Ascending aorta (tissue), 2 donors: ENCODE measurements around the gene SYNPR. TPM values are rescaled to one million over a fixed set of nuclear protein-coding genes. Genes with fewer than 3 reads are reported as not detected.

Experiments
- DNase-seq, 2 donors: peaks; one replicate each; pipeline ENCODE4 v3.0.0-alpha.2; 2019; ENCODE audit warnings: low spot score in 2 of 2
- H3K27ac ChIP-seq, 2 donors: fragments of 200-600 bp; sonication (generic); one replicate each; pipeline ENCODE4 v1.5.1; 2016 to 2017; ENCODE audit warnings: mild to moderate bottlenecking in 1 of 2
- H3K27me3 ChIP-seq: fragments of 200-600 bp; sonication (generic); one replicate; pipeline ENCODE4 v1.5.1; 2017
- H3K36me3 ChIP-seq, 2 donors: fragments of 200-600 bp; sonication (generic); one replicate each; pipeline ENCODE4 v1.5.1; 2016
- H3K4me1 ChIP-seq, 2 donors: fragments of 200-600 bp; sonication (generic); one replicate each; pipeline ENCODE4 v1.5.1; 2016 to 2017; ENCODE audit warnings: mild to moderate bottlenecking in 1 of 2
- H3K4me3 ChIP-seq, 2 donors: fragments of 200-600 bp; sonication (generic); one replicate each; pipeline ENCODE4 v1.5.1; 2016 to 2017; ENCODE audit warnings: mild to moderate bottlenecking in 1 of 2
- H3K9me3 ChIP-seq, 2 donors: fragments of 200-600 bp; sonication (generic); one replicate each; pipeline ENCODE4 v1.5.1; 2016
- intact Hi-C: fragments of 100-400 bp; cut with DNase I; formaldehyde crosslinking; loops from one replicate; pipeline ENCODE4 v1.15.1; 2023
- total RNA-seq: library from RNA; depleted of rRNA; stranded (reverse); fragments of >200 nt; gene quantifications from one replicate; pipeline ENCODE4 v1.1.0, GENCODE V29; 2016
- TF ChIP-seq, protein P1 (sequence below), 3 experiments: fragments of 200-600 bp in 2 of 3; fragments of 450-650 bp in 1 of 3; sonication (generic) in 2 of 3; IDR thresholded peaks; one replicate each; pipeline ENCODE4 v1.5.1; 2016 to 2019; ENCODE audit warnings: antibody characterized with exemption in 3 of 3, mild to moderate bottlenecking in 1 of 3, moderate library complexity in 1 of 3

SYNPR gene
- total RNA-seq, 1 donor from 2014 or later = not detected

DNA sequence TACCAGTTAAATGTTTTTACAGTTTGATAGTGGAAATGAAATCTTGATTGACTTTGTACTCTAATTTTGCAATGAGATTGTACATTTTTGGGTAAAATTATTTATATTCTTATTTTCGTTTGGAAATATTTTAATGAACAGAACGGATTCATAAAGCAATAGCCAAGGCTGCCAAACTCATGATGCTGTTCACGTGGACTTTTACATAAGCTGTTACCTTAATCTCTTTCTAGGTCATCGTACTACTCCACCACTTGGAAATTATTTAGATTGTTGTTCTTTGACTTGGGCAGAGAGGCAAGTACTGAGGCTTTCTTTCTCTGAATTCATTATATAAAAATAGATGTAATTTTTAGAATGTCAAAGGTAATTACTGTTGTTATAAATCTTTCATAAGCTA lies 16.2 kb downstream of the SYNPR start:
- no peak for DNase-seq
- H3K9me3 ChIP-seq = no peaks in the 10 kb centered on the region
- intact Hi-C loops = no loop called here
- no peaks in the 10 kb centered on the region for H3K4me1 ChIP-seq
- H3K36me3 ChIP-seq = no peaks in the 10 kb centered on the region
- no peak overlapping the region for H3K4me3 ChIP-seq
- no peak overlapping the region for H3K27ac ChIP-seq
- no peaks in the 10 kb centered on the region for H3K27me3 ChIP-seq
- TF ChIP-seq, protein P1, sequence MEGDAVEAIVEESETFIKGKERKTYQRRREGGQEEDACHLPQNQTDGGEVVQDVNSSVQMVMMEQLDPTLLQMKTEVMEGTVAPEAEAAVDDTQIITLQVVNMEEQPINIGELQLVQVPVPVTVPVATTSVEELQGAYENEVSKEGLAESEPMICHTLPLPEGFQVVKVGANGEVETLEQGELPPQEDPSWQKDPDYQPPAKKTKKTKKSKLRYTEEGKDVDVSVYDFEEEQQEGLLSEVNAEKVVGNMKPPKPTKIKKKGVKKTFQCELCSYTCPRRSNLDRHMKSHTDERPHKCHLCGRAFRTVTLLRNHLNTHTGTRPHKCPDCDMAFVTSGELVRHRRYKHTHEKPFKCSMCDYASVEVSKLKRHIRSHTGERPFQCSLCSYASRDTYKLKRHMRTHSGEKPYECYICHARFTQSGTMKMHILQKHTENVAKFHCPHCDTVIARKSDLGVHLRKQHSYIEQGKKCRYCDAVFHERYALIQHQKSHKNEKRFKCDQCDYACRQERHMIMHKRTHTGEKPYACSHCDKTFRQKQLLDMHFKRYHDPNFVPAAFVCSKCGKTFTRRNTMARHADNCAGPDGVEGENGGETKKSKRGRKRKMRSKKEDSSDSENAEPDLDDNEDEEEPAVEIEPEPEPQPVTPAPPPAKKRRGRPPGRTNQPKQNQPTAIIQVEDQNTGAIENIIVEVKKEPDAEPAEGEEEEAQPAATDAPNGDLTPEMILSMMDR (IDR thresholded peaks at IDR 0.05) = no peak

DNA sequence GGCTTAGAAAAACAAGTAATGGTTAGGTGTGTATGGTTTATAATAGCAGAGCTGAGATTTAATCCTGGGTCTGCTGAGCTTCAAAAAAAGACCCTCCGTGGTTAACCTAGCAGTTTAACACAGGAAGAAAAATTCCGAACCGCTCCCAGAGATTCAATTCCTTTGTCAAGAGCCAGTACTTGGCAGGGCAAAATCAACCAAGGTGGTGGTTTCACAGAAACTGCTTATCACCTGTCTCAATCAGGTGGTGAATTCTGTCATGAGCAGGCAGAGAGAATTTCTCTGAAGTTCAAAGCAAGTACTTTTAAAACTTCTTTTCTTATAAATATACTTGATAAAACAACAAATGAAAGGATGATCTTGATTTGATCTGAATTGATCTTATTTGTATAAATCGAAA lies 17.2 kb downstream of the SYNPR start:
- TF ChIP-seq, protein P1 (IDR thresholded peaks at IDR 0.05) = no peak
- Histone ChIP-seq H3K27me3 (no peaks in the 10 kb centered on the region), H3K27ac (no peak overlapping the region), H3K36me3 (no peaks in the 10 kb centered on the region), H3K9me3 (no peaks in the 10 kb centered on the region), H3K4me1 (no peaks in the 10 kb centered on the region), H3K4me3 (no peak overlapping the region)
- DNase-seq = no peak
- intact Hi-C loops = no loop called here

DNA sequence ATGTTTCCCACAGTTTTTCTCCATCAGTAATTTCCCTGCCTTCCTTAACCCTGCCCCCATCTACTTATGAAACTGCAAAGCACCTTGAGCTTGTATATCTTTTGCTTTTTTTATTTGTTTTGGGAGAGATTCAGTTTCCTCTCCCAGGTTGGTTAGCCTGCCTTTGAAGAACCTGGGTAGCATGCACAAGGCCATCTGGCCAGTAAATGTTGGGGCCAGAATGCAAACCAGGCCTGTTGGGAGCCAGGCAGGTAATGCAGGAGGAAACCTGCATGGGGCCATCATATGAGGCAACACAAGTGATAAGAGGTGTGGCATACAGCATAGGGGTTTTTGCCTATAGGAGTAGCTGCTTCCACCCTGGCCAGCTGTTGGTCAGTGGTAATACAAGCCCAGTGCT lies 17.7 kb downstream of the SYNPR start:
- no peaks in the 10 kb centered on the region for H3K36me3 ChIP-seq
- intact Hi-C loops = no loop called here
- TF ChIP-seq, protein P1 (IDR thresholded peaks at IDR 0.05) = no peak
- DNase-seq = no peak
- no peaks in the 10 kb centered on the region for H3K4me1 ChIP-seq
- H3K27ac ChIP-seq = no peak overlapping the region
- H3K4me3 ChIP-seq = no peak overlapping the region
- no peaks in the 10 kb centered on the region for H3K27me3 ChIP-seq
- no peaks in the 10 kb centered on the region for H3K9me3 ChIP-seq

DNA sequence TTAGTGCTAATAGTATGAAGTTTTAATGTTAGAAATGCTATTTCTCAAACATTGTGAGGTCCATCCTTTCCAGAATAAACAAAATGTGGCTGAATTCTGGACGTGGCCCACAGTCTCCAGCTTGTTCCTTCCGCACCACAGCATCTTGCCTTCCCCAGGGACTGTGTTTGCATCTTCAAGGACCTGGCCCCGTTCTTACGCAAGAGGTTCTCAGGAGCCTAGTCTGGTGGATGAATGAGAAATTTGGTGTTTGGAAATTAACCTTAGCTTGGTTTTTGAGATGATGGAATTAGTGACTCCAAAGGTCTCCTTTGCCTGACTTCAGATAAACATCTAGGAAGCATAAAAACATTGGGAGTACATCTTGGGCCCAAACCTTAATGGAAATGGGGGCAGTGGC lies 18.1 kb downstream of the SYNPR start:
- DNase-seq = no peak
- Histone ChIP-seq H3K27me3 (no peaks in the 10 kb centered on the region), H3K4me3 (no peak overlapping the region), H3K36me3 (no peaks in the 10 kb centered on the region), H3K9me3 (no peaks in the 10 kb centered on the region), H3K27ac (no peak overlapping the region), H3K4me1 (no peaks in the 10 kb centered on the region)
- TF ChIP-seq, protein P1 (IDR thresholded peaks at IDR 0.05) = no peak
- intact Hi-C loops = no loop called here

DNA sequence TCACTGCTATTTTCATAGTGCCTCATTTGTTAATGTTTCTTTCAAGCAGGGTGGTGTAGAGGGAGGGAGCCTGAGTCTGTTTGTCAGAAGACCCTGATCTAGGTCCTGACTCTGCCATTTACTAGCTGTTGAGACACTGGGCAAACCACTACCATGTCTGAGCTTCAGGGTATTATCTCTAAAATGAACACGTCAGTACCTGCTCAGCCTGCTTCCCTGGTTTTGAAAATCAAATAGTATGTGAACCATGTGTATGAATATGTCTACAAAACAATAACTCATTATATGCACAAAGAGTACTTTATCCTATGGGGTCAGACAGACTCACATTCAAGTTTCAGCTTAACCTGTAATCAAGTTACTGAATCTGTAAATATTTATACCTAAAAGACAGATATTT lies 25.1 kb downstream of the SYNPR start:
- TF ChIP-seq, protein P1 (IDR thresholded peaks at IDR 0.05) = no peak
- no peak for DNase-seq
- H3K9me3 ChIP-seq = no peaks in the 10 kb centered on the region
- no peak overlapping the region for H3K4me3 ChIP-seq
- intact Hi-C loops = no loop called here
- H3K27me3 ChIP-seq = no peaks in the 10 kb centered on the region
- H3K36me3 ChIP-seq = no peaks in the 10 kb centered on the region
- H3K27ac ChIP-seq = no peak overlapping the region
- H3K4me1 ChIP-seq = no peaks in the 10 kb centered on the region

DNA sequence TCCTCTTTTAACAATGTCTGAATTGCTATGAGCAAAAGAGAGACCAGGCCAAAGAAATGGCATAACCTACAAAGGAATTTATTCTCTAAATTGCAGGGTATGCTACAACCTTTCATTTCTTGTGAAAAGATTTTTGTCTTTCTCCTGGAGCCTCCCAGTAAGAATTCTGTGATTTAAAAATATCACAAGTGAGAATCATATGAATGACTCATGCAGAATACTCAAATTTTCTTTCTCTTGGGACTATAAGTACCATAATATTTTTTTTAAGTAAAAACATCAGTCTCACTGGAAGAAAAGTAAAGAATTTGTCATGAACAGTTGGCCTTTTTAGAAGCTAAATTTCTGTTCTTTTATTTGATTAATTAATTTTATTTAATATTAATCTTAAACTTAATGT lies 26.3 kb downstream of the SYNPR start:
- no peaks in the 10 kb centered on the region for H3K36me3 ChIP-seq
- H3K4me3 ChIP-seq = no peak overlapping the region
- no peaks in the 10 kb centered on the region for H3K4me1 ChIP-seq
- no peak for DNase-seq
- intact Hi-C loops = no loop called here
- H3K9me3 ChIP-seq = no peaks in the 10 kb centered on the region
- no peak overlapping the region for H3K27ac ChIP-seq
- TF ChIP-seq, protein P1 (IDR thresholded peaks at IDR 0.05) = no peak
- no peaks in the 10 kb centered on the region for H3K27me3 ChIP-seq
